Left ventricle myocardium superior (tissue), 1 donor: ENCODE measurements around the gene SH3D21. TPM values are rescaled to one million over a fixed set of nuclear protein-coding genes. Genes with fewer than 3 reads are reported as not detected.

Experiments used
- ATAC-seq: fragments of 200-7000 bp; cut with Tn5 transposase; one replicate; pipeline ENCODE4 v1.9.1; 2020; ENCODE audit warnings: mild to moderate bottlenecking, moderate library complexity
- DNase-seq: peaks from one replicate; pipeline ENCODE4 v3.0.0-alpha.2; 2020
- intact Hi-C: fragments of 100-400 bp; cut with micrococcal nuclease; formaldehyde crosslinking; loops from one replicate; pipeline ENCODE4 v1.11.0; 2022
- long read RNA-seq: library from polyadenylated mRNA; unstranded; transcript quantifications from one replicate; pipeline ENCODE4 v2.0.0, GENCODE V29; 2021
- total RNA-seq: library from RNA; stranded (reverse); fragmentation: NEBNext Ultra II Directional; extraction: Animal tissue kit (Norgen Biotek cat#: 25700); gene quantifications from one replicate; pipeline ENCODE4 v1.2.1, GENCODE V29; 2021
- donor health status: DM: no; HTN: yes; CAD: no; lungs with severe emphysema.

SH3D21 gene
- total RNA-seq, result 1.1 TPM
- long read RNA-seq, partial matches to known transcripts, result 1 of 1 reads
- long read RNA-seq, other reads (novel, unspliced or antisense), result 0 of 1 reads

GRCh38 chr1:36306210-36306901 is at the start of gene SH3D21:
Gene SH3D21 (plus strand): TSS chr1:36306368. CDS start chr1:36306421, 53 bp downstream.
- DNase-seq (peak; percentile 67), ATAC-seq (peak; percentile 68)
- intact Hi-C loops, result no loop called here

- ATAC-seq (no peak), DNase-seq (no peak)
- intact Hi-C loops, result no loop called here
Observed at GRCh38 chr1:36256558-36257374, 49.4 kb upstream of the SH3D21 start.

- intact Hi-C loops, result no loop called here
- ATAC-seq, result peak; percentile 58
- no peak for DNase-seq
Observed at GRCh38 chr1:36257375-36257767, 48.8 kb upstream of the SH3D21 start.

- intact Hi-C loops, result no loop called here
- ATAC-seq (no peak), DNase-seq (no peak)
Observed at GRCh38 chr1:36258960-36259344, 47.2 kb upstream of the SH3D21 start.

- DNase-seq (no peak), ATAC-seq (no peak)
- intact Hi-C loops, result no loop called here
Observed at GRCh38 chr1:36268981-36269380, 37.2 kb upstream of the SH3D21 start.

GRCh38 chr1:36269408-36269838 is 36.7 kb upstream of the SH3D21 start:
- DNase-seq (no peak), ATAC-seq (peak; percentile 25)
- intact Hi-C loops, result no loop called here

GRCh38 chr1:36273024-36273423 is 33.1 kb upstream of the SH3D21 start:
- intact Hi-C loops, result no loop called here
- DNase-seq, result no peak
- no peak for ATAC-seq

- no peak for DNase-seq
- intact Hi-C loops, result no loop called here
- no peak for ATAC-seq
Observed at GRCh38 chr1:36274201-36274600, 32.0 kb upstream of the SH3D21 start.

- intact Hi-C loops, result no loop called here
- ATAC-seq, result no peak
- DNase-seq, result no peak
Observed at GRCh38 chr1:36276688-36277087, 29.5 kb upstream of the SH3D21 start.

GRCh38 chr1:36279110-36279788 is 26.9 kb upstream of the SH3D21 start:
- intact Hi-C loops, result no loop called here
- peak; percentile 81 for ATAC-seq

GRCh38 chr1:36279789-36280296 is 26.3 kb upstream of the SH3D21 start:
- ATAC-seq (peak; percentile 34), DNase-seq (no peak)
- intact Hi-C loops, result no loop called here

More at GRCh38 chr1:36279110-36279788, 26.9 kb upstream of the SH3D21 start:
- DNase-seq, result no peak

- ATAC-seq, result peak; percentile 37
- intact Hi-C loops, result no loop called here
- DNase-seq, result no peak
Observed at GRCh38 chr1:36284061-36284460, 22.1 kb upstream of the SH3D21 start.

GRCh38 chr1:36284517-36284916 is 21.7 kb upstream of the SH3D21 start:
- ATAC-seq (peak; percentile 12), DNase-seq (no peak)
- intact Hi-C loops, result no loop called here

GRCh38 chr1:36285443-36286101 is 20.6 kb upstream of the SH3D21 start:
- DNase-seq (no peak), ATAC-seq (peak; percentile 81)
- intact Hi-C loops, result loop anchor here (5.0 kb wide), 1 partner anchor 138 kb away; the partner anchor contains the start of gene TRAPPC3

- intact Hi-C loops, result loop anchor here (5.0 kb wide), 1 partner anchor 140 kb away; the partner anchor contains the start of gene TRAPPC3
- no peak for ATAC-seq
- DNase-seq, result no peak
Observed at GRCh38 chr1:36286802-36287201, 19.4 kb upstream of the SH3D21 start.

GRCh38 chr1:36287595-36287994 is 18.6 kb upstream of the SH3D21 start:
- DNase-seq, result no peak
- no peak for ATAC-seq
- intact Hi-C loops, result loop anchor here (5.0 kb wide), 1 partner anchor 140 kb away; the partner anchor contains the start of gene TRAPPC3

GRCh38 chr1:36295390-36295789 is 10.8 kb upstream of the SH3D21 start:
- intact Hi-C loops, result no loop called here

GRCh38 chr1:36297062-36297461 is 9.1 kb upstream of the SH3D21 start:
- intact Hi-C loops, result no loop called here
- DNase-seq, result no peak
- ATAC-seq, result no peak

More at GRCh38 chr1:36295390-36295789, 10.8 kb upstream of the SH3D21 start:
- no peak for DNase-seq
- ATAC-seq, result no peak

GRCh38 chr1:36298640-36299039 is 7.5 kb upstream of the SH3D21 start:
- ATAC-seq (no peak), DNase-seq (no peak)
- intact Hi-C loops, result no loop called here
